ENCODE measurements around the gene HEY2.

HEY2 gene

GRCh38 chr6:125717120-125717731 is 32.2 kb upstream of the HEY2 start:
- H3K27ac ChIP-seq: peak overlapping the region; percentile 80; the same call in 1 of the 2 replicates
- TF ChIP-seq ZFX (IDR thresholded peaks at IDR 0.05) (no peak), CTCF (conservative IDR thresholded peaks at IDR 0.05) (no peak)

- TF ChIP-seq ZFX (IDR thresholded peaks at IDR 0.05) (no peak), CTCF (conservative IDR thresholded peaks at IDR 0.05) (no peak)
- peak overlapping the region; percentile 80 for H3K27ac ChIP-seq
Measured at GRCh38 chr6:125718109-125718508, 31.3 kb upstream of the HEY2 start.

GRCh38 chr6:125722886-125723285 is 26.5 kb upstream of the HEY2 start:
- TF ChIP-seq CTCF (conservative IDR thresholded peaks at IDR 0.05): no peak
- no peak for TF ChIP-seq ZFX (IDR thresholded peaks at IDR 0.05)
- H3K27ac ChIP-seq: no peak overlapping the region

- TF ChIP-seq CTCF (conservative IDR thresholded peaks at IDR 0.05) (no peak), ZFX (IDR thresholded peaks at IDR 0.05) (no peak)
Measured at GRCh38 chr6:125727216-125727615, 22.2 kb upstream of the HEY2 start.

GRCh38 chr6:125728739-125729138 is 20.7 kb upstream of the HEY2 start:
- H3K27ac ChIP-seq: no peak overlapping the region
- TF ChIP-seq CTCF (conservative IDR thresholded peaks at IDR 0.05): no peak
- no peak for TF ChIP-seq ZFX (IDR thresholded peaks at IDR 0.05)

More at GRCh38 chr6:125727216-125727615, 22.2 kb upstream of the HEY2 start:
- H3K27ac ChIP-seq: no peak overlapping the region

GRCh38 chr6:125729983-125730382 is 19.4 kb upstream of the HEY2 start:
- no peak overlapping the region for H3K27ac ChIP-seq
- TF ChIP-seq CTCF (conservative IDR thresholded peaks at IDR 0.05) (no peak), ZFX (IDR thresholded peaks at IDR 0.05) (no peak)

GRCh38 chr6:125732398-125732797 is 17.0 kb upstream of the HEY2 start:
- TF ChIP-seq CTCF (conservative IDR thresholded peaks at IDR 0.05): no peak
- no peak for TF ChIP-seq ZFX (IDR thresholded peaks at IDR 0.05)
- H3K27ac ChIP-seq: no peak overlapping the region

All from C4-2B (cell line).